GM18505 (cell line): ENCODE data around the gene FABP2.
"Not testable (repeated sequence)": the region's sequence is repeated elsewhere in the genome, so short reads cannot be mapped to it uniquely, and the experiment has no call there.

Experiments
- ATAC-seq: cut with Tn5 transposase; IDR thresholded peaks from one replicate; pipeline ENCODE4 v1.9.1; 2021; ENCODE audit not compliant: unreplicated experiment
- POLR2A ChIP-seq: IDR thresholded peaks from 4 replicates; pipeline ENCODE4 v1.6.1; 2011; ENCODE audit warnings: borderline replicate concordance; ENCODE audit not compliant: insufficient read depth, insufficient read length; ENCODE audit errors: extremely low read depth

Gene FABP2

DNA sequence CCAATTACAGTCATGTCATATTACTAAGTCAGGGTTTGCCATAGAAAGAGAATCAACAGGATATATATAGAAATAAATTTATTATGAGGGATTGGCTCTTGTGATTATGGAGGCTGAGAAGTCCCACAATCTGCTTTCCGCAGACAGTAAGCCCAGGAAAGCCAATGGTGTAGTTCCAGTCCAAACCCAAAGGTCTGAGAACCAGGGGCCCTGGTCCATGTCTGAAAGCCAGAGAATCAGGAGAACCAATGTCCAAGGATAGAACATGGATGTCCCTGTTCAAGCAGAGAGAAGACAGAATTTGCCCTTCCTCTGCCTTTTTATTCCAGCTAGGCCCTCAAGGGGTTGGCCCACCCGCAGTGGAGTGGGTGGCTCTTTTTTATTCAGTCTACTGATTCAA, 25.6 kb downstream of the FABP2 start:
- ATAC-seq = no peak
- no peak for TF ChIP-seq POLR2A

DNA sequence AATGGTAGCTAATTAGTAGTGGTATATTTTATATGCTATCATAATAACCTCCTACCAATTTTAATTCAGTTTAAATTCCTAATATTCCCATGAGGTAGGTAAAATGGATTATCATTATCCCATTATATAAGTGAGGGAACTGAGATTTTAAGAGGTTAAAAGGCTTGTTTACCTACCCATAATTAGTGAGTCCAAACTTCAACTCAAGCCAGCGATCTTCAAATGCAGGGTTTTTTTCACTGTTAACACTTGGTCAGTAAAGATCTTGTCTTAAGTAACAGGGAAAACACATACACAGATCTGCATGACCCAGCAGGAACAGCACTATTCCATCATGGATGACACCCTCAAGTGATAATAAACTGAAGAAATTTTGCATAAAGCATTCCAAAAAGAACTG, 31.3 kb downstream of the FABP2 start:
- TF ChIP-seq POLR2A = no peak
- ATAC-seq = no peak

DNA sequence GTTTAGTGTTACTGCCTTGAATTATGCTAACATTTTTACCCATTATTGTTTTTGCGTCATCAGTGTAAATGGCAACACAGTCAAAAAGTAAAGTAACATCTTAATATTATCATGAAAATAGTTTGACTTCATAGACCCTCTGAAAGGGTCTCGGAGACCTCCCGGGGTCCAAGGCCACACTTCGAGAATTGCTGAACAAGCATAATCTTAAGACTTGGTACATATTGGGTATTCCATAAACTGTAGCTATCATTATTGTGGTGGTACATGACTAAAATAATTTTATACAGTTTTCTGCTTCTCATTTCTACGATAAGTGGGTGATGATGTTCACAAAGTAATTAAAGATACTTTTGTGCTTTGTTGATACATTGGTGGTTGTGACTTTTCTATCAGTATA, 32.6 kb downstream of the FABP2 start:
- ATAC-seq = no peak
- no peak for TF ChIP-seq POLR2A

DNA sequence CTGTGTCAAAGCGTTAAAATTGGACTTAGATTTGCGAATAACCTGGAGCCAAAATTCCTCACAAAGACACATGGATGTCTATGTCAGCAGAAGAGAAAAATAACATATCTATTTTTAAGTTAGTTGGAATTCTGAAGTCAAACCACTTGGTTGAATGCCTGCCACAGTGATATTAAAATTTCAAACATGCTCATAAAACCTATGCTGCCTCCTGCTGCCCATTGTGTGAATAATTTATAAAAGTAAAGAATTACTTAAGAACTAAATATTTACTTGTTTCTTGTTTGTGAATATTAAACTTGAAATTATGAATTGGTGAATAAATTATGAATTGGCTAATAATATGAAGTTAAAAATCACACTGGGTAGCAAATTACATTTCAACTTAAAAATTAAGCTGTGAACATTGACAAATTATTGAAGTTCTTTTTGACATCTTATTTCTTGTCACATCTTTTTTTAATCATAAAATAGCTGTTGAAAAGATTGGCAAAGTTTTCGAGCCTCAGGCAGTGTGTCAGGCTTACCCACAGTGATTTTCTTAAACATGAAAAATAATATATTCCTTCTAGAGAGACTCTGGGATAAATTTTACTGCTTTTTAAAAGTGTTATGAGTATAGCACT, 35.4 kb downstream of the FABP2 start:
- no peak for TF ChIP-seq POLR2A
- ATAC-seq = no peak

DNA sequence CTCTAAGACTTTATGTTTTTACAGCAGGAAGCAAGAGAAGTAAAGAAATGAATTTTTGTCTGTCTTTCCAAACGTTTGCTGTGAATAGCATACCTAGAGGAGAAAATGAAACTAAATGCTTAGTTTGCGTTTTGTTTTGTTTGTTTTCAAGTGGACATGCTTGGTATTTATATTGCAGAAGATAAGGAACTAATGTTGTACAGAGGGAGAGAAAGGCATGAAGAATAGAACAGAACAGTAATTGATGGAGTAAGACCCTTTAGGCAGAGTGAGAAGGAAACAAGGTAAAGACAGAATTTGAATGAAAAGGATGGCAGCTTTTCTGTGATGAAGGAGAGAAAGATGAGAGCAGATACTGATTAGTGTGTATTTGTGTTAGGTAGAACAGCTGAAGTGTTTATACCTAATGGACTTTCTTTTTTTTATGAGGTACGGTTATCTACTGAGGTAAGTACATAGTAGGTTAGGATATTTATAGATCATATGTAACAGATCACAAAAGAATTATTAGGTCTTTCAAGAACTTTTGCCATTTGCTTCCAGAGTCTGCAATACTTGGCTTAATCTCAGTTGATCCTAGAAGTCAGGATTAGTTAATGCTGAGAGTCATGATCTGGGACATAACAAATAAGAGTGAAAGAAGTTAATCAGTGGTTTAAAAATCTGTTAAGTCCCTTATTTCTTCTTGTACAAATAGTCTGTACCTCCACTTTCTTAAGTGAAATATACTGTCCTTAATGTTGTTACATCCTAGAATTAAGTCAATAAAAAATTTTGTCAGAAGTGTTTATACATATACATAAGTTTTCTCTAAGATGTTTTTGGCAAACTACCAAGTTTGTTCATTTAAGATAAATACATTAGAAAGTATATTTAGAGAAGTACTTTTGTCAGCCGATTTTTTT, 36.8 kb downstream of the FABP2 start:
- peak; percentile 77 for ATAC-seq
- TF ChIP-seq POLR2A = no peak

DNA sequence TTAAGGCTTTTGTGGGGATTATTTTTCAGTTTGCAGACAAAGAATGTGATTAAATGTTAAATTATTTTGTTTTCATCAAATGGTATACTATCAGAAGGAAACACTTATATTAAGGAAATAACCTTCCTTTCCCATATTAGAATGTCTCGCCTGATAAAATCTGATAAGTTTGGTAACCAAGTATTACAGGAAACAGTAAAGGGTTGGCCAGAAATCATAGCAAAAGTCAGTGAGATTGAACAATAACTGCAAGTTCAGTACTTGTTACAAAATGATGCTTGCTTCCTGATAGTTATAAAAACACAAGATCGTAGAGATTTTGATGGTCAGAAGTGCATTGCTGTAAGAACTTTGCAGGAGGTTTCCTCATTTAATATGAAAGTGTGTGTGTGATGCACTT, 40.5 kb downstream of the FABP2 start:
- no peak for ATAC-seq
- TF ChIP-seq POLR2A = no peak

DNA sequence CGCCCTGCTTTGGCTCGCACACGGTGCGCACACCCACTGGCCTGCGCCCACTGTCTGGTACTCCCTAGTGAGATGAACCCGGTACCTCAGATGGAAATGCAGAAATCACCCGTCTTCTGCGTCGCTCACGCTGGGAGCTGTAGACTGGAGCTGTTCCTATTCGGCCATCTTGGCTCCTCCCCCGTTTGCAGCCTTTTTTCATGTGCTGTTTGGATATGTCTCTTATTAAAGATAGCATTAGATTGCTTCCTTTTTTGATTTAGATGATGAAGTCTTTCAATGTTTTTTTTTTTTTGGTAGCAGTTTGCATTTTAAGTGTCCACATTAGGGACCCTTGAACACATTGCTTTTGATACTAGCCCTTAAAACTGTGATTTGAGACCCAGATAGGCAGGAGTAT, 42.0 kb downstream of the FABP2 start:
- ATAC-seq = not testable (repeated sequence)

DNA sequence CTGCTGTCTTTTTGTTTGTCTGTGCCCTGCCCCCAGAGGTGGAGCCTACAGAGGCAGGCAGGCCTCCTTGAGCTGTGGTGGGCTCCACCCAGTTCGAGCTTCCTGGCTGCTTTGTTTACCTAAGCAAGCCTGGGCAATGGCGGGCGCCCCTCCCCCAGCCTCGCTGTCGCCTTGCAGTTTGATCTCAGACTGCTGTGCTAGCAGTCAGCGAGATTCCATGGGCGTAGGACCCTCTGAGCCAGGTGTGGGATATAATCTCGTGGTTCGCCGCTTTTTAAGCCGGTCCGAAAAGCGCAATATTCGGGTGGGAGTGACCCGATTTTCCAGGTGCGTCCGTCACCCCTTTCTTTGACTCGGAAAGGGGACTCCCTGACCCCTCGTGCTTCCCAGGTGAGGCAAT, 42.4 kb downstream of the FABP2 start:
- not testable (repeated sequence) for ATAC-seq

DNA sequence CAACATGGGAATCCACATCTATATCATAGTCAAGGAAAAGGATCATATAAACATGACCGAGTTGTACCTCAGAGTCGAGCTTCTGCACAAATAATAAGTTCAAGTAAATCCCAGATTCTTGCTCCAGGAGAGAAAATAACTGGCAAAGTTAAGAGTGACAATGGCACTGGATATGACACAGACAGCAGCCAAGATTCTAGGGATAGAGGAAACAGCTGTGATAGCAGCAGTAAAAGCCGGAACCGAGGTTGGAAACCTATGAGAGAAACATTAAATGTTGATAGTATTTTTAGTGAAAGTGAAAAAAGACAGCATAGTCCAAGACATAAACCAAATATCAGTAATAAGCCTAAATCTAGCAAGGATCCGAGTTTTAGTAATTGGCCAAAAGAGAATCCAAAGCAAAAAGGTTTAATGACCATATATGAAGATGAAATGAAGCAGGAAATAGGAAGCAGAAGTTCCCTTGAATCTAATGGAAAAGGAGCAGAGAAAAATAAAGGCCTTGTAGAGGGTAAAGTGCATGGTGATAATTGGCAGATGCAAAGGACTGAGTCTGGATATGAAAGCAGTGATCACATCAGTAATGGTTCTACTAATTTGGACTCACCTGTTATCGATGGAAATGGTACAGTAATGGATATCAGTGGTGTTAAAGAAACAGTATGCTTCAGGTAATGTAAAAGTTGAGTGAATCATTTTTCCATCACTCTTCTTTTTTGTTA, 50.4 kb downstream of the FABP2 start:
- ATAC-seq = no peak
- no peak for TF ChIP-seq POLR2A

DNA sequence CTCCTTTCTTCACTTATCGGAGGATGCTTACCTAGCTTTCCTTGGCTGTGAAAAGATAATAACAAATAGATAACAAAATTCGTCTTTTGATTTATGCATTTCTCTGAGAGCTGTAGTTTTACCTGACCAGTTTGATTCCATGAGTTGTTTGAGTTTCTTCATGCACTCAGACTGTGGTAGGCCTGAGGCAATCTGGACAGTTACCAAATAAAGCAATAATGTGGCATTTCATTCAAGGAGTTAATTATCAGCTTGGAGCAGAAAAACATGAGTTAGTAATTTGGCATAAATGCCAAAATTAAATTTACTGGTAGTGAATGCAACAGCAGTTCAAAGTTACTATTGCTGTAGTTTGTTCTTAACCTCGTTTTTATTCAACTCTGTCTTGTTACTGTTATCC, 53.5 kb downstream of the FABP2 start:
- ATAC-seq = no peak
- no peak for TF ChIP-seq POLR2A
